Stimulated activated CD8-positive, alpha-beta memory T cell treated with anti-CD3 and anti-CD28 coated beads, Interleukin-7, amount 100 ng/mL, for 24 hours (primary cell): ENCODE results near the gene BSG.
"Not testable (repeated sequence)": the region's sequence is repeated elsewhere in the genome, so short reads cannot be mapped to it uniquely, and the experiment has no call there.

Source experiments
- DNase-seq: peaks from one replicate; pipeline ENCODE4 v3.0.0-alpha.2; 2020; ENCODE audit warnings: low read depth

Gene BSG

DNA sequence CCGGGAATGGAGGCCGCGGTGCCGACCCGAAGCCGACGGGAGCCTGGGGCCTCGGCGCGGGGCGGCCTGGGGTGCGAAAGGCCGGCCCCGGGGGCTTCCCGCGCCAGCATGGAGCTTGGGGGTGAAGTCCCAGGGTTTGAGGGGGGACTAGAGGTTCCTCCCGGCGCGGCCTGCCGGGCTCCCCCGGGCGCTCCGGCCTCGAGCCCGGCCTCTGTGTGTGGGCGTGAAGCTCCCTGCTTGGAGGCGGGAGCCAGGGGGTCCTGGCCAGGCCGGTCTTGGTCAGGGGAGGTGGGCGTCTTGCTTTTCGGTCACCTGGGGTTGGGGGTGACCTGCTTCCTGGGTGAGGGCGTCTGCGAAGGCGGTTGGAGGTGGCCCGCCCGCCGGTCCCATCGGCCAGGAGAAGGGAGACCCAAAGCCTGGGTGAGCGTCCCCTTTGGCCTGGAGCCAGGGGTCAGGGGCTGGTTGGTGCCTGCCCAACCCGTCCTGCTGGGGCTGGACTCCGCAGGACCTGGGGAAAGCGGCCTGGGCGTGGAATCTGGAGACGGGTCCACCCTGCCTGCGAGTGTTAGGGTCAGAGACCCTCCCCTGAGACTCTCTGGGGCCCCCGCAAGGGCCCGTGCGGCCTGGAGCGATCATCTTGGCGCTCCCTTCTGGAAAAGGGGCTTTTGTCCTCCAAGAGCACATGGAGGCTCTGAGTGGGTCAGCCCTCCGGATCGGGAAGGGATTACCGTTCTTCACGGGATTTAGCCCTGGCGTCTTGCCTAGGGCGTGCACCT, 535 bp downstream of the BSG start:
- DNase-seq: no peak

GRCh38 chr19:573519-573825, 1.1 kb downstream of the BSG start:
- DNase-seq: no peak

DNA sequence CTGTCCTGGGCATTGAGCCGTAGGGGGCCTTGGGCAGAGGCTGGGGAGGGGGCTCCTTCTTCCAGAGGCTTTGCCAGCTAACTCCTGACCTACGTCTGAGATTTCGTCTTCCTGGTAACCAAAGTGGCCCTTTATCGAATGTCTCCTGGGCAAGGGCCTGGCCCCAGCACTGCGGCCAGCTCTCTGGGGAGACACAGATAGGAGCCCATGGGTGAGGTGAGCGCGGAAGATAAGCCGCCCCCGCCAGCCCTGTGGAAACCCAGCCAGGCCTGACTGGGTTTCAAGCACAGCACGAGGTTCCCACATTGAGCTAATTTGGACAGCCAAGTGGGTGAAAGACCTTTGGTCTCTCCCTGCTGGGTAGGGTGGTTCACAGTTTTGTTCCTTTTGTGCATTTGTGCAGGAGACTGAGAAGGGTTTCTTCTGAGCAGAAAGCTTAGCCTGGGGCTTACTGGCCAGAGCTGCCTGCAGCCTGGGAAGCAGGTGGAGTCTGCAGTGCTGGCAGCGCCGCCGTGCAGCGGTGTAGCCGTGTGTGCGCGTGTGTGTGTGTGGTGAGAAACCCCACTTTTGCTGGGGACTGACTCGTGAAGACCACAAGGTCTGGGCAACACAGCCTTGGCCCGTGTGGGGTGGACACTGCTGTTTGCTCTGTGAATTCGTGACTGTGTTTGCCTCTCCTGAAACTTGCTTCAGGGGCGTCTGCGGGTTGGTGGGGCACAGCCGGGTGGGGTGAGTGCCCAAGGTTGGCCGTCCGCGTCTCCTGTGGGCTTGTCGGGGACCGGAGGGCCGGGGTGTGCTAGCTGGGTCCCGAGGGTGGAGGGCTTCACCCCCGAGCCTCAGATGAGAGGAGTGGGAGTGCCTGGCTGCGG, 2.5 kb downstream of the BSG start:
- no peak for DNase-seq

- DNase-seq: no peak
Observed at GRCh38 chr19:575527-576506, 3.4 kb downstream of the BSG start.

DNA sequence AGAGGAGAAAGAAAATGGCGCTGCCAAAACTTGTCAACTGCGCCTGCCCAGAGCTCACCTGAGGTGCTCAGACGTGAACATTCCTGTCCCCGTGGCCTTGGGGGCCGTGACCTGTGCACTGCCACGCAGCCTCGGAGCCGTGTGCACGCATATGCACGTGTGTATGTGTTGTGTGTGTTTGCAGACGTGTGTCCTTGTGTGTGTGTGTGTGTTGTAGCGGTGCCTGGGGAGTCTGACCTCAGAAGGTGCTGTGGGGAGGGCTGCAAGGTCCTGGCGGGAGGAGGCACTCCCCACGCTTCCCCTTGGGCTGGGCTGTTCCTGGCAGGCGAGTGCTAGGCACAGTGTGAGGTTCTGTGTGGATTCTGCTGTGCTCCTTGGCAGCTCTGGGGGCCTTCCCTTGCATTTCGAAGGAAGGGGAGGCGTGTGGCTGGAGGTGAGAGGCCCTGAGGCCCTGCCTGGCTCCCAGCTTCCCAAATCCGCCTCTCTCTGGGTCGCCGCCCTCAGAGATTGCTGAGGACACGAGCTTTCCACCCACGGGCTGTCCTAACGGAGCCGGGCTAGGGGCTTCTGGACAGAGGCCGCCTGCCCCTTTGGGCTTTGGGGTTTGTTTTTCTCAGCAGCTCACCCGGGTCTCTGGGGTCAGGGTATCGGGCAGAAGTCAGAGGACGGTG, 4.5 kb downstream of the BSG start:
- no peak for DNase-seq

DNA sequence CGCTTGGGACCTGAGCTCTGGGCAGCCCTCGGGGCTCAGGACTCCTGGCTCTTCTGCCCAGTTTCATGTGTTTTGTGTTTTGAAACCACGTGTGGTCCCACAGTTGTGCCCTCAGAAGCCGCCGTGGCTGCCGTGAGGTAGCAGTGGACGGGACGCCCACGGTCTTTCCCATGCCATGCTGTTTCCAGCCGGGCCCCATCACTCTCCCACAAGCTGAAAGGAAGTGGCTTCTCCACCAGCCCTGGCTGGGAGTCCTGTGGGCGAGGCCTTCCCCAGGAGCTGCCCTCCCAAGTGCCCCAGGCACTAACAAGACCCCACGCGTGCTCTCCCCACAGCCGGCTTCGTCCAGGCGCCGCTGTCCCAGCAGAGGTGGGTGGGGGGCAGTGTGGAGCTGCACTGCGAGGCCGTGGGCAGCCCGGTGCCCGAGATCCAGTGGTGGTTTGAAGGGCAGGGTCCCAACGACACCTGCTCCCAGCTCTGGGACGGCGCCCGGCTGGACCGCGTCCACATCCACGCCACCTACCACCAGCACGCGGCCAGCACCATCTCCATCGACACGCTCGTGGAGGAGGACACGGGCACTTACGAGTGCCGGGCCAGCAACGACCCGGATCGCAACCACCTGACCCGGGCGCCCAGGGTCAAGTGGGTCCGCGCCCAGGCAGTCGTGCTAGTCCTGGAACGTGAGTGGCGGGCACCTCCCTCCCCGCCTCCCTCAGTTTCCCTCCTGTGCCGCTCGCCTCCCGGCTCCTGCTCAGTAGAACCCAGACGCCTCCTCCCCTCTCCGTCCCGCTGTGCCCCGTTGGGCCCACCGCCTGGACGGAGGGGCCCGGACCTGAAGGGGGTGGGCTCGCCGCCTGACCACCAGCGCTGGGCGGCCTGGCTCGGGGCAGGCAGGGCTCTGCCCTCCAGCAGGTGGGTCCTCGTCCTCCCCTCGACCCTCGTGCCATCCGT, 5.3 kb downstream of the BSG start:
- no peak for DNase-seq

DNA sequence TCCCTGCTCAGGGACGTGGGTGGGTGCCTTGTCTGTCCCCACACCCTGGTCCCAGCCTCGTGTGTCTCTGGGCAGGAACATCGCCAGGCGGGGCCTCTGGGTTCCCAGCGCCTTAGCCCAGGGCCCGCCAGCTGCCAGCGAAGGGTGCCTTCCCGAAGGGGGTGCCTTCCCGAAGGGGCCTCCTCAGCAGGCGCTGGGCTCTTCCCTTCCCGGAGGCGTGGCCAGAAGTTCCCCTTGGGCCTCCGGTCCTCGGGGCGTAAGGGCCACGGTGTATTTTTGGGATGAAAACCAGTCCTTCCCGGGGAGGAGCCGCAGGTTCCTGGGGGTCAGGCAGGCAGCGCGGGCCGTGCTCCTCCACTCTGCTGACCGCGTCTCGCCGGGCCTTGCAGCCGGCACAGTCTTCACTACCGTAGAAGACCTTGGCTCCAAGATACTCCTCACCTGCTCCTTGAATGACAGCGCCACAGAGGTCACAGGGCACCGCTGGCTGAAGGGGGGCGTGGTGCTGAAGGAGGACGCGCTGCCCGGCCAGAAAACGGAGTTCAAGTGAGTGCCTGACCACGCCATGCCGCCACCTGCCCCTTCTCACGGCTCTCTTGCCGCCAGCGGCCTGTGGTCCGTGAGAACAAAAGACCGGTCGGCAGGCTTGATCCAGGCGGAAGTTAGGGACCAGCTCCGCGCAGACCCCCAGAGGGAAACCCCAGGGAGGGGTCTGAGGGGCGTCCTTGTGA, 6.9 kb downstream of the BSG start:
- DNase-seq: no peak

DNA sequence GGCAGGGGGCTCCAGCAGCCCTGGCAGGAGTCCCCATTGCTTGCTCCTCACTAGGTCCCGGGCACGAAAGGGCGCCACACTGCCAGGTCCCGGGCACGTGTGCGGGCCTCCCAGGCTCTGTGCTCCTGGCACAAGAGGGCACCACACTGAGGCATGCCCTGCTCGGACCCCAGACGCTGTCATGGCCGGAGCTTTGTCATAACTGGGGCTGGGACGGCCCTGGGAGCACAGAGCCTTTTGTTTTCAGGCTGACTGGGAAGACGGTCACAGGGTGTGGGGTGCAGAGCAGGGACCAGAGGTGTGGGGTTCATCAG, 7.4 kb downstream of the BSG start:
- no peak for DNase-seq

DNA sequence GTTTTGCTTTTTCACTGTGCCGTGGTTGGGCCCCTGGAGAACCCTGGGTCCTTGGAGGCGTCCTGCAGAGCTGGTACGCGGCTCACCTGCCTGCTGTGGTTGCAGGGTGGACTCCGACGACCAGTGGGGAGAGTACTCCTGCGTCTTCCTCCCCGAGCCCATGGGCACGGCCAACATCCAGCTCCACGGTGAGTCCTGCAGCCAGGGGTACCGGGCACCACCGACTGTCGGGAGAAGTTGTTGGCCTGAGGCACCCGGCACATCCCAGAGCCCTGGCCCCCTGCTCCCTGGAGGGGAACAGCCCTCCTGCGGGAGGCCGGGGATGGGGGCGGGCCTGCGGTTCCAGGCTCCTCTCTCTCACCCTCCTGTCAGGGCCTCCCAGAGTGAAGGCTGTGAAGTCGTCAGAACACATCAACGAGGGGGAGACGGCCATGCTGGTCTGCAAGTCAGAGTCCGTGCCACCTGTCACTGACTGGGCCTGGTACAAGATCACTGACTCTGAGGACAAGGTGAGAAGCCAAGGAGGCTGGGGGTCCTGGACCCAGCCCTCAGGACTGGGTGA, 8.0 kb downstream of the BSG start:
- DNase-seq: no peak

- DNase-seq: no peak
Observed at GRCh38 chr19:581399-582111, 9.2 kb downstream of the BSG start.

- no peak for DNase-seq
Observed at GRCh38 chr19:582497-583197, 10.3 kb downstream of the BSG start.

DNA sequence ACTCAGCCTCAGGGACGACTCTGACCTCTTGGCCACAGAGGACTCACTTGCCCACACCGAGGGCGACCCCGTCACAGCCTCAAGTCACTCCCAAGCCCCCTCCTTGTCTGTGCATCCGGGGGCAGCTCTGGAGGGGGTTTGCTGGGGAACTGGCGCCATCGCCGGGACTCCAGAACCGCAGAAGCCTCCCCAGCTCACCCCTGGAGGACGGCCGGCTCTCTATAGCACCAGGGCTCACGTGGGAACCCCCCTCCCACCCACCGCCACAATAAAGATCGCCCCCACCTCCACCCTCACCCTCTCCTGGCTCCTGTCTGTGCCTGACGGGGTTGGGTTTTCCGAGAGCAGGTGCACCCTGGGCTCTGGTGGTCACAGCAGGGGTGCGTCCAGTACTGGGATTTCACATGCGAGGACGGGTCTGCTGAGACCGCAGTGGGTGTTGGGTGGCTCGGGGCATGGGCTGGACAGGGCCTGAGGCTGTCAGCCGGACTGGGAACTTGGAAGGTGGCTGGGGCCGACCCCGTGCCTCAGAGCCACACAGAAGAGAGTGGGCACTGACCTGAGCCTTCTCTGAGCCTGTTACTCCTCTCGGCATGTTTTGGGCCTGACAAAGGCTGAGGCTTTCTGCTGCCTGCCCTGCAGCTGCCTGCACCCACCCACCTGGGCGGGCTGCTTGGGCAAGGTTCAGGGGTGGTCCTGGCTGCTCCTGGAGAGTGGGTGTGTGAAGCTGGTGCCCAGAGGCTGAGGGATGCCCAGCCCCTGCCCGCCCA, 11.0 kb downstream of the BSG start:
- no peak for DNase-seq

DNA sequence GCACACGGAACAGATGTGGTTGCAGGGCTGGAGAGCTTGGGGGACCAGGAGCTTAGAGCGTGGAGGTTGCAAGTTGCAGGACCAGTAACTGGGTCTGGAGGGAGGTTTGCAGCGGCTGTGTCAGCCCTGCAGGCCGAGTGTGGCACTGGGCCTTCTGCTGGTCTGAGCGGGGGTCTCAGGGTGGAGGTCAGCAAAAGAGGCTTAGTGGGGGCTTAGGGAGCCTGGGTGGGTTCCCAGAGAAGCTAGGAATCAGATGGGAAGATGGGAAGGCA, 11.5 kb downstream of the BSG start:
- DNase-seq: no peak

DNA sequence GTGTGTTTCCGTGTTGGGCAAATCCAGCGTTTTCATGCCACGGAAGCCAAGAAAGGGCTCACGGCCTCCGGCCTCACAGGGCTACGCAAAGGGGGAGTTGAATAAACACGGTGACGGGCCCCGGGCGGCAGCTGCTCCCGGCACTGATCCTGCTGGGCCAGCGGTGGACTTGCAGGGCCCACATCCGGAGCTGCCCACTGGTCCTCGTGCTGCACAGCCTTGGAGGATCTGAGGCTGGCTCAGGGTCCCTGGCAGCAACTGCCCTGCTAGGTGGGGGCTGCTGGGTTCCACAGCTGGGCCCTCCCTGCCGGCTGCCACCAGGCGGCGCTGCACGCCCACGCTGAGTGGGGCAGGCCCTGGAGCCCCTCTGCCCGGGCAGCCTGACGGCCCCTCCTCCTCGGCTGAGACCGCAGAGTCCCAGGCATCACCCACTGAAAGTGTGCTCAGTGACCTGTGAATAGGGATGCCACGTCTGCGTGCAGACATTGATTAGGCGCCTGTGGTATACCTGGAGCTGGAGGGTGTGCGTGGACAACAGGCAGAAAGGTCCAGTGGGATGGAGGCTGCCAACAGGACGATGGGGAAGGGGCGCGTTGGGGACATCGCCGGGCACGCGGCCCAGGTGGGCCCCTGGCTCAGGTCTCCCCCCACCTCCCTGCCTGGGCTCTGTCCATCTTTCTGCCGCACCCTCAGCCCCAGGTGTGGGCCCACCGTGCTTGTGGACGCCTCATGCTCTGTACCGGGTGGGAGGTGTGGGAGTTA, 12.0 kb downstream of the BSG start:
- peak; percentile 30 for DNase-seq

- not testable (repeated sequence) for DNase-seq
Observed at GRCh38 chr19:585146-585545, 12.8 kb downstream of the BSG start.

DNA sequence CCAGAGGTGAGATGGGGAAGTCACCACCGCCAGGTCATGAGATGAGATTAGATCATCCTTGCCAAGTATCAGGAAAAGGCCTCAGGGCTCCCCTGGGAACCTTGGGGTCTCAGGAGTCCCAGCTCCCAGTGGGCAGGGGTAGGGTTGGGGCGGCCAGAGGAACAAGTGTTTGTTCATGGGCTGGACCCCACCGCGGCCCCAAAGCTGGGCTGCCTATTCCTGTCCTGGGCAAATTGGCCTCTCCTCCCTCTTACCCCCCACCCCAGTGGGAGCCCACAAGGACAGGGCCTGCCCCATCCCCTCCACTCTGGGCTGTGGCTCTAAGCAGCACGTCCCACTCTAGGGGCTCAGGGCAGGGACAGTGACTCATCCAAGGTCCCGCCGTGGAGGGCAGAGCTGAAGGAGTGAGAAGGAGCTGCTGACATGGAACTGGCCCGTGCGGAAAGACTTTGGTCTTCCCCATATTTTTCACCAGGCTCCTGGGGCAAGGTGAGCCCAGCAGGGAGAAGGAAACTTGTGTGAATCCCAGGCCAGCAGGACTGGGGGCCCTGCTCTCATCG, 13.2 kb downstream of the BSG start:
- no peak for DNase-seq
